Activated naive CD8-positive, alpha-beta T cell treated with anti-CD3 and anti-CD28 coated beads, Interleukin-2, amount 50 U/mL, for 24 hours (primary cell): ENCODE data around the gene RSAD2.
"Not testable (repeated sequence)": the region's sequence is repeated elsewhere in the genome, so short reads cannot be mapped to it uniquely, and the experiment has no call there.

ENCODE experiments used
- ATAC-seq: fragments of 150-1000 bp; cut with Tn5 transposase; one replicate; pipeline ENCODE4 v1.10.0; 2021
- DNase-seq: peaks from one replicate; pipeline ENCODE4 v3.0.0; 2021
- H3K27ac Mint-ChIP-seq: one replicate; pipeline ENCODE4 v1.8.0; 2021; ENCODE audit warnings: mild to moderate bottlenecking, mixed read lengths
- H3K27me3 Mint-ChIP-seq: one replicate; pipeline ENCODE4 v1.8.0; 2021; ENCODE audit warnings: mixed read lengths
- H3K36me3 Mint-ChIP-seq: one replicate; pipeline ENCODE4 v1.8.0; 2021; ENCODE audit warnings: low read depth, mixed read lengths
- H3K4me1 Mint-ChIP-seq: one replicate; pipeline ENCODE4 v1.8.0; 2021; ENCODE audit warnings: mixed read lengths
- H3K4me3 Mint-ChIP-seq: one replicate; pipeline ENCODE4 v1.8.0; 2021; ENCODE audit warnings: mild to moderate bottlenecking, moderate library complexity, mixed read lengths
- H3K9me3 Mint-ChIP-seq: one replicate; pipeline ENCODE4 v1.8.0; 2021; ENCODE audit warnings: mixed read lengths

Gene RSAD2

DNA sequence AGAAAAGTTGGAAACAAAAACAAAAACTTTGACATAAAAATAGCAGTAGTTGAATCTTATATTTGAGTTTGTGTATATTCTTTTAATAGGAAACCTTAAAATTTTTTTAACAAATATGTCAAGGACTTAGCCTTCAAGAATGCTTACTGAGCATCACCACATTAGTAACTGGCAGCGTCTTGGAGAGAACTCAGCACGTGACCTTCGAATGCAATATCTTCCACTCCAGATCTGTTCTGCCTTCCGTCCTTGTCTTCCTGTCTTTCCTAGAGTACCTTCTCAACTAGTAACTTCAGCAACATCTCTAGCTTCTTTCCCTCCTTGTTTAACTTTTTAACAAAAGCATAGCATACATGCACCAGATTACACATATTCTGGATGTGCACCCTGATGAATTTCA lies 972 bp downstream of the RSAD2 start:
- Mint-ChIP-seq H3K9me3 (peaks cover 6% of the 10 kb centered on the region), H3K36me3 (peaks cover 4% of the 10 kb centered on the region), H3K4me1 (peaks cover 73% of the 10 kb centered on the region)

GRCh38 chr2:6879011-6879410 lies 1.4 kb downstream of the RSAD2 start:
- peaks cover 71% of the 10 kb centered on the region for H3K4me1 Mint-ChIP-seq
- H3K27ac Mint-ChIP-seq: no peak overlapping the region
- H3K36me3 Mint-ChIP-seq: peaks cover under 1% of the 10 kb centered on the region
- no peak for ATAC-seq
- no peak for DNase-seq
- peak overlapping the region; percentile 57 for H3K4me3 Mint-ChIP-seq
- H3K27me3 Mint-ChIP-seq: no peaks in the 10 kb centered on the region
- peaks cover 2% of the 10 kb centered on the region for H3K9me3 Mint-ChIP-seq

More for the DNA sequence above, 972 bp downstream of the RSAD2 start:
- DNase-seq (no peak), ATAC-seq (no peak)
- no peak overlapping the region for H3K27ac Mint-ChIP-seq
- peak overlapping the region; percentile 57 for H3K4me3 Mint-ChIP-seq
- H3K27me3 Mint-ChIP-seq: no peaks in the 10 kb centered on the region

DNA sequence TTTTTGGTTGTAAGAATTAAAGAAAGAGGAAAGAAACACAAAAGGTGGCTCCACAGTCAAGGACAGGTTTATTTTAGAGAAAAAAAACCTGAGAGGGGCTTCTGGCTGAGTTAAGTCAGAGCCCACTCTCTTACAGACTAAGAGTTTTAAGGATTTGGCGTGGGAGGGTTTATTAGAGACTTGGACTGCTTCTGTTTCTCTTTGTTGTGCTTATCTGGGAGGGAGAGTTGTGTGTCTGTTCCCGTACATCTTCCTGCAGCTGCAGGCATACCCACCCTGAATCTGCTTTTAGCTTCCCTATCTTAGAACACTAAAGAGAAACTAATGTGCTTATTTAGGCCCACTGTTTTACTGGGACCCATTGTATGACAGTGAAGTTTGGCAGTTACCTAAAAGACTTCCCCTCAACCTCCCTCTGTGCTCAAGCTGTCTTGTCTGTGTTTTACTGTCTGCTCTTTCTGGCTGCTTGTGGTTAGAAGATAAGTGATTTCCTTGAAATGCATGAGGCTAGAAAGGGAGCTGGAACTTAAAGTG lies 2.7 kb downstream of the RSAD2 start:
- Mint-ChIP-seq H3K27ac (peak overlapping the region; percentile 77), H3K4me1 (peaks cover 60% of the 10 kb centered on the region), H3K27me3 (no peaks in the 10 kb centered on the region), H3K4me3 (peak overlapping the region; percentile 69), H3K36me3 (no peaks in the 10 kb centered on the region), H3K9me3 (no peaks in the 10 kb centered on the region)
- ATAC-seq (no peak), DNase-seq (no peak)

GRCh38 chr2:6881046-6881445 lies 3.5 kb downstream of the RSAD2 start:
- no peaks in the 10 kb centered on the region for H3K27me3 Mint-ChIP-seq
- no peak for DNase-seq
- no peaks in the 10 kb centered on the region for H3K36me3 Mint-ChIP-seq
- peaks cover 52% of the 10 kb centered on the region for H3K4me1 Mint-ChIP-seq
- no peak for ATAC-seq
- H3K4me3 Mint-ChIP-seq: peak overlapping the region; percentile 22
- H3K27ac Mint-ChIP-seq: peak overlapping the region; percentile 47
- no peaks in the 10 kb centered on the region for H3K9me3 Mint-ChIP-seq

GRCh38 chr2:6881516-6881915 lies 3.9 kb downstream of the RSAD2 start:
- peaks cover 48% of the 10 kb centered on the region for H3K4me1 Mint-ChIP-seq
- H3K4me3 Mint-ChIP-seq: no peak overlapping the region
- no peak for DNase-seq
- no peaks in the 10 kb centered on the region for H3K27me3 Mint-ChIP-seq
- H3K27ac Mint-ChIP-seq: no peak overlapping the region
- H3K9me3 Mint-ChIP-seq: no peaks in the 10 kb centered on the region
- H3K36me3 Mint-ChIP-seq: no peaks in the 10 kb centered on the region
- no peak for ATAC-seq

- ATAC-seq (no peak), DNase-seq (no peak)
- no peaks in the 10 kb centered on the region for H3K27me3 Mint-ChIP-seq
- peaks cover 29% of the 10 kb centered on the region for H3K4me1 Mint-ChIP-seq
- no peak overlapping the region for H3K27ac Mint-ChIP-seq
- H3K36me3 Mint-ChIP-seq: no peaks in the 10 kb centered on the region
- H3K4me3 Mint-ChIP-seq: no peak overlapping the region
- no peaks in the 10 kb centered on the region for H3K9me3 Mint-ChIP-seq
Measured at GRCh38 chr2:6883448-6884122, 6.0 kb downstream of the RSAD2 start.

DNA sequence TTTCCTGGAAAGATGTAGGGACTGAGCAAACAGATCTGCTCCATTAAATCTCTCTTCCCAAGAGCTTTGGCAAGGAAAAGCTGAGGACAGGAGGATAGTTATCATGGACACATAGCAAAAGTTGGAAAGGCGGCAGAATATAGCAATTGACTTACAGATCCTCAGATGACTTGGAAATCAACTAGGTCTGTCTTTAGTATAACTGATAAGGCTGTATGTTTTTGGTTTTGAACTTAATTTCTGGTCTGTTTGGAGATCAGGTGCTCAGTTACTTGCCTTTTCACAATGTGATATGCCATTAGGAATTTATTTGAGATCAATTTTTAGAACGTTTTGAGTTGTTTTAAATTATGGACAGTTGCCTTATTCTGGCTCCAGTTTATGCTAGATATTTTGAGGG lies 8.0 kb downstream of the RSAD2 start:
- DNase-seq: no peak
- Mint-ChIP-seq H3K4me3 (no peak overlapping the region), H3K36me3 (peaks cover 3% of the 10 kb centered on the region), H3K27ac (no peak overlapping the region), H3K9me3 (no peaks in the 10 kb centered on the region), H3K4me1 (peaks cover 14% of the 10 kb centered on the region), H3K27me3 (no peaks in the 10 kb centered on the region)
- no peak for ATAC-seq

- Mint-ChIP-seq H3K27me3 (no peaks in the 10 kb centered on the region), H3K4me1 (peaks cover 10% of the 10 kb centered on the region), H3K36me3 (peaks cover 3% of the 10 kb centered on the region), H3K9me3 (no peaks in the 10 kb centered on the region), H3K27ac (no peak overlapping the region), H3K4me3 (no peak overlapping the region)
- DNase-seq (no peak), ATAC-seq (no peak)
Measured at GRCh38 chr2:6885968-6886367, 8.4 kb downstream of the RSAD2 start.

GRCh38 chr2:6887751-6888192 lies 10.2 kb downstream of the RSAD2 start:
- Mint-ChIP-seq H3K27me3 (no peaks in the 10 kb centered on the region), H3K36me3 (peaks cover 3% of the 10 kb centered on the region), H3K4me3 (no peak overlapping the region), H3K4me1 (peaks cover 3% of the 10 kb centered on the region), H3K27ac (no peak overlapping the region), H3K9me3 (no peaks in the 10 kb centered on the region)
- no peak for DNase-seq
- ATAC-seq: no peak

DNA sequence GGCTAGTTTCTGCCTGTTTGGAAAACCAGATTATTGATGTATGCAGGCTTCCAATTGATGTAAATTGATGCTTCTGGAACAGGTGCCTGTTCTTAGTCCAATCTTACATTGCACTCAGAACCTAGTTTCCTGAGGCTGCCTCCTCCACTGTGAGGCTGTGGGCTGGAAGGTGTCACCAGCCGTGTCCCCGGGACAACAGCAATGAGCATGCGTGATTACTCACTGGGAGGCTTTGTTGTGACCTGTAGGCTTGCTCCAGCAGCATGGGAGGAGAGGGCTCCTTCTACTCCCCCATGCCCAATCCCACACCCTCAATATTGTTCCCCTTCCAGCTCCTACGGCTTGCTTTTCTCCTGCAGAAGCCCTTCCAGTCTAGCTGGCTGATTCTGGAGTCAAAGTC lies 11.1 kb downstream of the RSAD2 start:
- Mint-ChIP-seq H3K27ac (no peak overlapping the region), H3K36me3 (peaks cover 3% of the 10 kb centered on the region)

GRCh38 chr2:6893876-6894482 lies 16.4 kb downstream of the RSAD2 start:
- H3K9me3 Mint-ChIP-seq: no peaks in the 10 kb centered on the region
- peaks cover 2% of the 10 kb centered on the region for H3K36me3 Mint-ChIP-seq
- H3K27me3 Mint-ChIP-seq: no peaks in the 10 kb centered on the region
- peaks cover 13% of the 10 kb centered on the region for H3K4me1 Mint-ChIP-seq
- ATAC-seq (no peak), DNase-seq (no peak)
- no peak overlapping the region for H3K27ac Mint-ChIP-seq
- H3K4me3 Mint-ChIP-seq: no peak overlapping the region

More for the DNA sequence above, 11.1 kb downstream of the RSAD2 start:
- Mint-ChIP-seq H3K27me3 (no peaks in the 10 kb centered on the region), H3K4me1 (peaks cover 3% of the 10 kb centered on the region), H3K9me3 (no peaks in the 10 kb centered on the region), H3K4me3 (no peak overlapping the region)
- ATAC-seq: no peak
- DNase-seq: no peak

- Mint-ChIP-seq H3K27ac (peak overlapping the region; percentile 81), H3K9me3 (peaks cover 8% of the 10 kb centered on the region), H3K27me3 (no peaks in the 10 kb centered on the region), H3K4me3 (no peak overlapping the region), H3K36me3 (peaks cover 2% of the 10 kb centered on the region), H3K4me1 (peaks cover 11% of the 10 kb centered on the region)
- ATAC-seq: no peak
- no peak for DNase-seq
Measured at GRCh38 chr2:6896930-6897759, 19.6 kb downstream of the RSAD2 start.

- ATAC-seq, H3K4me3 Mint-ChIP-seq, H3K27ac Mint-ChIP-seq, DNase-seq, H3K27me3 Mint-ChIP-seq: not testable (repeated sequence)
- Mint-ChIP-seq H3K9me3 (peaks cover 21% of the 10 kb centered on the region), H3K4me1 (peaks cover 22% of the 10 kb centered on the region), H3K36me3 (peaks cover 17% of the 10 kb centered on the region)
Measured at GRCh38 chr2:6902581-6902980, 25.0 kb downstream of the RSAD2 start.

- Mint-ChIP-seq H3K36me3 (peaks cover 26% of the 10 kb centered on the region), H3K4me3 (no peak overlapping the region), H3K27me3 (no peaks in the 10 kb centered on the region), H3K27ac (no peak overlapping the region), H3K9me3 (peaks cover 21% of the 10 kb centered on the region), H3K4me1 (peaks cover 53% of the 10 kb centered on the region)
- DNase-seq (no peak), ATAC-seq (no peak)
Measured at GRCh38 chr2:6905668-6906067, 28.1 kb downstream of the RSAD2 start.
